Ishikawa (cell line): ENCODE measurements around the gene PTPRQ.

ENCODE experiments used
- CEBPB ChIP-seq: IDR thresholded peaks from 2 replicates; pipeline ENCODE4 v1.6.1; 2012
- CREB1 ChIP-seq: IDR thresholded peaks from 2 replicates; pipeline ENCODE4 v1.6.1; 2012; ENCODE audit warnings: low read depth
- EGR1 ChIP-seq: IDR thresholded peaks from 2 replicates; pipeline ENCODE4 v1.6.1; 2012
- EP300 ChIP-seq: IDR thresholded peaks from 2 replicates; pipeline ENCODE4 v1.6.1; 2012; ENCODE audit warnings: borderline replicate concordance
- FOXM1 ChIP-seq: IDR thresholded peaks from 2 replicates; pipeline ENCODE4 v1.6.1; 2012; ENCODE audit warnings: low read depth, borderline replicate concordance
- MAX ChIP-seq: IDR thresholded peaks from 2 replicates; pipeline ENCODE4 v1.6.1; 2012
- NFIC ChIP-seq: IDR thresholded peaks from 2 replicates; pipeline ENCODE4 v1.6.1; 2012
- RAD21 ChIP-seq: IDR thresholded peaks from 2 replicates; pipeline ENCODE4 v1.6.1; 2012; ENCODE audit warnings: low read depth
- REST ChIP-seq: IDR thresholded peaks from 2 replicates; pipeline ENCODE4 v1.6.1; 2012; ENCODE audit warnings: low read depth, mild to moderate bottlenecking
- TAF1 ChIP-seq: IDR thresholded peaks from 2 replicates; pipeline ENCODE4 v1.6.1; 2012; ENCODE audit warnings: low read depth, mild to moderate bottlenecking
- TCF12 ChIP-seq: IDR thresholded peaks from 2 replicates; pipeline ENCODE4 v1.6.1; 2012; ENCODE audit warnings: low read depth
- TEAD4 ChIP-seq: IDR thresholded peaks from 2 replicates; pipeline ENCODE4 v1.6.1; 2012
- USF1 ChIP-seq: IDR thresholded peaks from 2 replicates; pipeline ENCODE4 v1.6.1; 2012
- YY1 ChIP-seq: IDR thresholded peaks from 2 replicates; pipeline ENCODE4 v1.6.1; 2012; ENCODE audit warnings: low read depth
- ZBTB7A ChIP-seq: IDR thresholded peaks from 2 replicates; pipeline ENCODE4 v1.6.1; 2012; ENCODE audit warnings: low read depth

Gene PTPRQ

GRCh38 chr12:80493466-80493865 is 49.4 kb downstream of the PTPRQ start:
- TF ChIP-seq CEBPB (no peak), USF1 (no peak), ZBTB7A (no peak), CREB1 (no peak), MAX (no peak), FOXM1 (no peak), YY1 (no peak), TEAD4 (no peak), EP300 (no peak)

- no peak for TF ChIP-seq ZBTB7A
- no peak for TF ChIP-seq MAX
- no peak for TF ChIP-seq YY1
- no peak for TF ChIP-seq TEAD4
Measured at GRCh38 chr12:80494836-80495235, 50.8 kb downstream of the PTPRQ start.

GRCh38 chr12:80498059-80498728 is 54.2 kb downstream of the PTPRQ start:
- TF ChIP-seq USF1 = no peak

GRCh38 chr12:80504389-80505163 is 60.5 kb downstream of the PTPRQ start:
- TF ChIP-seq REST (no peak), EP300 (no peak), FOXM1 (no peak), CREB1 (no peak), ZBTB7A (no peak), TAF1 (no peak), TEAD4 (no peak), TCF12 (no peak), CEBPB (no peak), RAD21 (no peak), USF1 (no peak), NFIC (no peak), MAX (no peak), EGR1 (no peak), YY1 (no peak)

- TF ChIP-seq NFIC (no peak), CEBPB (no peak), CREB1 (no peak), USF1 (no peak)
Measured at GRCh38 chr12:80509781-80510556, 65.9 kb downstream of the PTPRQ start.

- TF ChIP-seq ZBTB7A = no peak
- TF ChIP-seq TCF12 = no peak
- TF ChIP-seq TEAD4 = no peak
- TF ChIP-seq EP300 = no peak
Measured at GRCh38 chr12:80512781-80513180, 68.7 kb downstream of the PTPRQ start.

- TF ChIP-seq YY1 = no peak
- TF ChIP-seq RAD21 = no peak
Measured at GRCh38 chr12:80513211-80513610, 69.2 kb downstream of the PTPRQ start.
